B cell (primary cell): ENCODE measurements around the gene MLEC. TPM values are rescaled to one million over a fixed set of nuclear protein-coding genes. Genes with fewer than 3 reads are reported as not detected.

Source experiments
- ATAC-seq: fragments of 200-7000 bp; cut with Tn5 transposase; one replicate; pipeline ENCODE4 v1.10.0; 2021; ENCODE audit warnings: low read depth, mild to moderate bottlenecking, moderate number of reproducible peaks, moderate library complexity
- CTCF ChIA-PET: fragments of 350-600 bp; sonication (Branson Sonifier 250); formaldehyde crosslinking; loops from one replicate; lab custom pipeline; 2021; ENCODE audit warnings: antibody characterized with exemption, inconsistent platforms; lab: Charles Lee
- POLR2A ChIA-PET: fragments of 350-600 bp; sonication (Branson Sonifier 250); formaldehyde crosslinking; loops from one replicate; lab custom pipeline; 2021; ENCODE audit warnings: antibody characterized with exemption; lab: Charles Lee
- DNase-seq: peaks from one replicate; pipeline ENCODE4 v3.0.0; 2013
- H2AFZ ChIP-seq: 2 replicates; pipeline ENCODE4 v1.6.1; 2012; ENCODE audit warnings: mild to moderate bottlenecking, low read depth, low read length; ENCODE audit not compliant: insufficient read depth, poor library complexity, severe bottlenecking
- H3K27ac ChIP-seq, 2 donors: 1 replicate in 1 of 2; 2 replicates in 1 of 2; pipeline ENCODE4 v1.5.1; 2012 to 2013; ENCODE audit warnings: low read length in 2 of 2, mild to moderate bottlenecking in 2 of 2, moderate library complexity in 1 of 2
- H3K27me3 ChIP-seq, 4 experiments: fragments of 200-600 bp in 1 of 4; sonication (generic) in 1 of 4; replicated peaks in 1 of 4; 1 replicate in 2 of 4; 2 replicates in 2 of 4; pipeline versions ENCODE4 v1.6.1 to v1.7.0; 2013 to 2016; ENCODE audit warnings: low read length in 3 of 4, mild to moderate bottlenecking in 2 of 4, mixed read lengths in 1 of 4, moderate library complexity in 1 of 4; ENCODE audit not compliant: insufficient read depth in 4 of 4, control insufficient read depth in 3 of 4; ENCODE audit errors: control extremely low read depth in 1 of 4
- H3K36me3 ChIP-seq, 2 experiments: replicated peaks in 1 of 2; 1 replicate in 1 of 2; 2 replicates in 1 of 2; pipeline versions ENCODE4 v1.6.1 to v1.7.1; 2013; ENCODE audit warnings: low read length in 1 of 2; ENCODE audit not compliant: insufficient read depth in 2 of 2, control insufficient read depth in 1 of 2; ENCODE audit errors: control extremely low read depth in 1 of 2, extremely low read depth in 1 of 2
- H3K4me1 ChIP-seq, 2 donors: fragments of 200-600 bp in 1 of 2; sonication (generic) in 1 of 2; 1 replicate in 1 of 2; 2 replicates in 1 of 2; pipeline versions ENCODE4 v1.5.1 to v1.6.1; 2013 to 2017; ENCODE audit warnings: low read length in 2 of 2; ENCODE audit not compliant: control insufficient read depth in 2 of 2, insufficient read depth in 2 of 2
- H3K4me2 ChIP-seq: replicated peaks from 2 replicates; pipeline ENCODE3; 2012; ENCODE audit warnings: mild to moderate bottlenecking, low read depth, low read length; ENCODE audit not compliant: poor library complexity, severe bottlenecking
- H3K4me3 ChIP-seq, 5 experiments: fragments of 200-600 bp in 1 of 5; sonication (generic) in 1 of 5; 1 replicate in 3 of 5; 2 replicates in 2 of 5; pipeline versions ENCODE4 v1.5.1 to v1.7.0; 2011 to 2016; ENCODE audit warnings: low read length in 4 of 5, mild to moderate bottlenecking in 4 of 5, low read depth in 2 of 5, control low read depth in 1 of 5, moderate library complexity in 1 of 5; ENCODE audit not compliant: insufficient read depth in 1 of 5; ENCODE audit errors: control extremely low read depth in 1 of 5, extremely low read depth in 1 of 5
- H3K79me2 ChIP-seq: fragments of 200-600 bp; sonication (generic); one replicate; pipeline ENCODE4 v1.6.0; 2016; ENCODE audit warnings: low read length; ENCODE audit not compliant: control insufficient read depth, insufficient read depth
- H3K9ac ChIP-seq: fragments of 200-600 bp; sonication (generic); 2 replicates; pipeline ENCODE4 v1.6.1; 2017; ENCODE audit warnings: mild to moderate bottlenecking, low read length, moderate library complexity
- H3K9me3 ChIP-seq, 3 donors: one replicate each; pipeline versions ENCODE4 v1.6.1 to v1.7.1; 2013; ENCODE audit warnings: low read length in 2 of 3; ENCODE audit not compliant: control insufficient read depth in 2 of 3, insufficient read depth in 1 of 3; ENCODE audit errors: control extremely low read depth in 1 of 3
- H4K20me1 ChIP-seq: 2 replicates; pipeline ENCODE4 v1.6.0; 2012; ENCODE audit warnings: mild to moderate bottlenecking, low read length; ENCODE audit not compliant: insufficient read depth, control insufficient read depth, poor library complexity, severe bottlenecking
- H3K27ac Mint-ChIP-seq: one replicate; pipeline ENCODE4 v1.8.0; 2021; ENCODE audit warnings: mixed read lengths
- H3K27me3 Mint-ChIP-seq: one replicate; pipeline ENCODE4 v1.8.0; 2021; ENCODE audit warnings: mixed read lengths
- H3K4me1 Mint-ChIP-seq: one replicate; pipeline ENCODE4 v1.8.0; 2021; ENCODE audit warnings: mixed read lengths
- H3K4me3 Mint-ChIP-seq: one replicate; pipeline ENCODE4 v1.8.0; 2021; ENCODE audit warnings: mixed read lengths
- H3K9me3 Mint-ChIP-seq: one replicate; pipeline ENCODE4 v1.8.0; 2022; ENCODE audit warnings: mixed read lengths; ENCODE audit not compliant: insufficient read depth
- CTCF ChIP-seq: fragments of 200-600 bp; IDR thresholded peaks from one replicate; pipeline ENCODE4 v1.8.0; 2022; ENCODE audit warnings: antibody characterized with exemption, mild to moderate bottlenecking
- EZH2 ChIP-seq: IDR thresholded peaks from 2 replicates; pipeline ENCODE4 v1.6.1; 2012; ENCODE audit warnings: borderline replicate concordance, low read depth, mild to moderate bottlenecking, moderate library complexity, low read length; ENCODE audit not compliant: insufficient read depth, poor library complexity, severe bottlenecking
- WGBS: methylation state at CpG from one replicate; pipeline ENCODE4 v1.1.5; 2013; ENCODE audit warnings: missing lambda C conversion rate; ENCODE audit not compliant: insufficient coverage; 5-methylcytosine and 5-hydroxymethylcytosine counted together
- intact Hi-C: fragments of 100-400 bp; cut with micrococcal nuclease; formaldehyde crosslinking; loops from one replicate; pipeline ENCODE4 v1.10.0; 2022
- polyA plus RNA-seq: library from polyadenylated mRNA; depleted of rRNA; stranded (reverse); fragments of >200 nt; gene quantifications from 2 replicates; pipeline ENCODE4 v1.2.3, GENCODE V29; 2012
- total RNA-seq, 2 donors: library from RNA; stranded (reverse); fragments of 120-200 nt in 1 of 2; gene quantifications; 1 replicate in 1 of 2; 2 replicates in 1 of 2; pipeline versions ENCODE4 v1.2.3 to v1.2.4, GENCODE V29; 2013 to 2022

Gene MLEC
- total and polyA plus RNA-seq, 2 donors (not counting 1 experiment from before 2014, with no cell fraction given): 5.5 to 52.6 TPM

GRCh38 chr12:120712610-120713009 is 25.7 kb downstream of the MLEC start:
- no peak overlapping the region for H3K4me2 ChIP-seq
- no peak overlapping the region for H2AFZ ChIP-seq
- intact Hi-C loops: loop anchor here (5.0 kb wide), 2 partner anchors 45 to 190 kb away; partner anchors contain the start of gene SPPL3
- TF ChIP-seq EZH2 (no peak), CTCF (no peak)
- H3K27ac ChIP-seq: no peak overlapping the region
- Mint-ChIP-seq H3K4me1 (peaks cover 24% of the 10 kb centered on the region), H3K4me3 (no peak overlapping the region), H3K9me3 (no peaks in the 10 kb centered on the region), H3K27me3 (no peaks in the 10 kb centered on the region), H3K27ac (no peak overlapping the region)
- ATAC-seq (no peak), DNase-seq (no peak)
- CTCF ChIA-PET: interaction anchor here (1.1 to 9.8 kb wide), 3 partner anchors 55 to 130 kb away, joined by 5 to 172 read pairs (median 5); no protein-coding TSS in a partner anchor
- 96% methylated on average over 2 of the region's 6 CpGs for WGBS
- H3K9ac ChIP-seq: no peak overlapping the region
- no peak overlapping the region for H3K4me3 ChIP-seq
- H3K36me3 ChIP-seq: peaks cover 2 to 23% of the 10 kb centered on the region in 2 experiments
- H3K4me1 ChIP-seq: peaks cover 17 to 26% of the 10 kb centered on the region in 2 donors
- no peaks in the 10 kb centered on the region for H3K9me3 ChIP-seq
- H4K20me1 ChIP-seq: no peaks in the 10 kb centered on the region
- no peaks in the 10 kb centered on the region for H3K27me3 ChIP-seq
- POLR2A ChIA-PET: no interaction called here
- H3K79me2 ChIP-seq: peaks cover 9% of the 10 kb centered on the region

- Histone ChIP-seq H3K27me3 (no peaks in the 10 kb centered on the region), H3K36me3 (peaks cover 3 to 32% of the 10 kb centered on the region in 2 experiments), H3K4me1 (peaks cover 17 to 26% of the 10 kb centered on the region in 2 donors), H3K4me2 (no peak overlapping the region), H4K20me1 (no peaks in the 10 kb centered on the region), H3K9me3 (no peaks in the 10 kb centered on the region), H2AFZ (no peak overlapping the region), H3K9ac (no peak overlapping the region), H3K79me2 (peaks cover 9% of the 10 kb centered on the region), H3K27ac (no peak overlapping the region), H3K4me3 (no peak overlapping the region)
- 33% methylated on average over 3 of the region's 4 CpGs for WGBS
- Mint-ChIP-seq H3K4me3 (peak overlapping the region; percentile 42), H3K27ac (peak overlapping the region; percentile 34), H3K27me3 (no peaks in the 10 kb centered on the region), H3K4me1 (peaks cover 24% of the 10 kb centered on the region), H3K9me3 (no peaks in the 10 kb centered on the region)
- DNase-seq (peak; percentile 85), ATAC-seq (peak; percentile 45)
- POLR2A ChIA-PET: no interaction called here
- CTCF ChIA-PET: interaction anchor here (0.7 to 9.8 kb wide), 12 partner anchors 11 to 258 kb away, joined by 3 to 172 read pairs (median 4); partner anchors contain the start of gene ACADS
- intact Hi-C loops: loop anchor here (1.0 to 5.0 kb wide), 5 partner anchors 11 to 188 kb away; partner anchors contain the start of genes ACADS and SPPL3
- no peak for TF ChIP-seq EZH2
- peak; percentile 88 for TF ChIP-seq CTCF
Observed at GRCh38 chr12:120713861-120714482, 27.0 kb downstream of the MLEC start.
